K562 (cell line): ENCODE data around the gene RNU2-63P.

ENCODE experiments used
- BRCA1 ChIP-seq, 2 experiments: fragments of 450-650 bp in 1 of 2; sonication (generic) in 1 of 2; formaldehyde crosslinking in 1 of 2; IDR thresholded peaks; 2 replicates each; pipeline versions ENCODE4 v1.5.0 to v1.6.1; 2017 to 2020; ENCODE audit warnings: mild to moderate bottlenecking in 1 of 2, missing genetic modification reagents in 1 of 2
- BRD4 ChIP-seq: fragments of 200-600 bp; sonication (generic); IDR thresholded peaks from 2 replicates; pipeline ENCODE4 v1.6.1; 2017; ENCODE audit warnings: inconsistent platforms
- CTCF ChIP-seq, 3 experiments: IDR thresholded peaks in 2 of 3; conservative IDR thresholded peaks in 1 of 3; 2 replicates each; pipeline ENCODE4 v1.5.1; 2011 to 2012; ENCODE audit warnings: low read length in 3 of 3, mild to moderate bottlenecking in 3 of 3, control low read depth in 2 of 3, improper control_type of control experiment in 1 of 3, inconsistent platforms in 1 of 3, low read depth in 1 of 3, mixed read lengths in 1 of 3, moderate library complexity in 1 of 3; ENCODE audit not compliant: insufficient read depth in 2 of 3
- EHMT2 ChIP-seq: fragments of 450-650 bp; IDR thresholded peaks from 2 replicates; pipeline ENCODE4 v1.6.1; 2018; ENCODE audit warnings: antibody characterized with exemption
- KLF13 ChIP-seq: fragments of 450-650 bp; IDR thresholded peaks from 2 replicates; pipeline ENCODE4 v1.6.1; 2016; ENCODE audit warnings: missing genetic modification characterization, low read depth, mild to moderate bottlenecking, missing compliant biosample characterization, moderate library complexity, borderline replicate concordance
- MAX ChIP-seq: sonication (generic); formaldehyde crosslinking; IDR thresholded peaks from 2 replicates; pipeline ENCODE4 v1.9.0; 2022; ENCODE audit warnings: mild to moderate bottlenecking, missing genetic modification reagents
- PRDM10 ChIP-seq: fragments of 450-650 bp; IDR thresholded peaks from 2 replicates; pipeline ENCODE4 v1.6.1; 2018; ENCODE audit not compliant: partially characterized antibody
- RAD51 ChIP-seq: fragments of 450-650 bp; IDR thresholded peaks from 2 replicates; pipeline ENCODE4 v1.7.1; 2016; ENCODE audit warnings: low read depth, mild to moderate bottlenecking, borderline replicate concordance
- SMARCE1 ChIP-seq: fragments of 450-650 bp; IDR thresholded peaks from 2 replicates; pipeline ENCODE4 v1.7.1; 2016; ENCODE audit warnings: mild to moderate bottlenecking
- SRF ChIP-seq, 2 experiments: fragments of 250-450, 450-650 bp in 1 of 2; sonication (Bioruptor Pico) in 1 of 2; sonication (generic) in 1 of 2; formaldehyde crosslinking; IDR thresholded peaks; 2 replicates each; pipeline versions ENCODE4 v1.5.0 to v1.5.1; 2020 to 2022; ENCODE audit warnings: mild to moderate bottlenecking in 1 of 2, missing genetic modification reagents in 1 of 2
- TARDBP ChIP-seq: fragments of 450-650 bp; IDR thresholded peaks from 2 replicates; pipeline ENCODE4 v1.6.1; 2016
- ZBTB33 ChIP-seq: sonication (generic); formaldehyde crosslinking; IDR thresholded peaks from 2 replicates; pipeline ENCODE4 v1.8.1; 2023; ENCODE audit warnings: mild to moderate bottlenecking, missing genetic modification reagents
- ZNF639 ChIP-seq, 2 experiments: fragments of 200-800 bp in 1 of 2; sonication (Bioruptor generic) in 1 of 2; sonication (generic) in 1 of 2; formaldehyde crosslinking in 1 of 2; IDR thresholded peaks in 1 of 2; conservative IDR thresholded peaks in 1 of 2; 2 replicates each; pipeline versions ENCODE4 v1.5.0 to v1.6.1; 2016 to 2020; ENCODE audit warnings: missing compliant biosample characterization in 1 of 2, missing genetic modification characterization in 1 of 2, missing genetic modification reagents in 1 of 2

GRCh38 chr2:87996570-87996969 lies 19.8 kb downstream of the RNU2-63P start:
- TF ChIP-seq ZBTB33 (CRISPR knock-in tag), result no peak
- TF ChIP-seq KLF13 (tag), result no peak
- TF ChIP-seq RAD51, result 0 out of 2 replicates have a peak, but pooled peaks have one; percentile 19
- TF ChIP-seq ZNF639 (CRISPR knock-in tag; conservative IDR thresholded peaks at IDR 0.05 in 1 of 2, IDR thresholded peaks at IDR 0.05 in 1 of 2), result no peak
- no peak for TF ChIP-seq EHMT2
- no peak for TF ChIP-seq SMARCE1
- no peak for TF ChIP-seq CTCF (IDR thresholded peaks at IDR 0.05 in 2 of 3, conservative IDR thresholded peaks at IDR 0.05 in 1 of 3; ENCODE audit: insufficient read depth in 2 of 3, low read depth in 1 of 3, low read length in 3 of 3)
- no peak for TF ChIP-seq TARDBP
- no peak for TF ChIP-seq MAX (CRISPR knock-in tag)
- no peak for TF ChIP-seq SRF (CRISPR knock-in tag; IDR thresholded peaks at IDR 0.05)
- no peak for TF ChIP-seq BRCA1 (IDR thresholded peaks at IDR 0.05)
- no peak for TF ChIP-seq BRCA1 (CRISPR knock-in tag; IDR thresholded peaks at IDR 0.05)
- no peak for TF ChIP-seq PRDM10
- TF ChIP-seq BRD4, result no peak
